Measurements from ENCODE around the gene KLKB1.
A peak's percentile ranks its signal among the peaks of the same experiment; 100 is the strongest.
"Not testable (repeated sequence)": the region's sequence is repeated elsewhere in the genome, so short reads cannot be mapped to it uniquely, and the experiment has no call there.

Gene KLKB1

GRCh38 chr4:186227744-186228513 is 622 bp downstream of the KLKB1 start:
- DNase-seq = no peak

- no peak for DNase-seq
These were observed 1.2 kb downstream of the KLKB1 start for GRCh38 chr4:186228514-186228894.

- no peak for DNase-seq
These were observed 7.1 kb downstream of the KLKB1 start for GRCh38 chr4:186234367-186234766.

GRCh38 chr4:186236126-186236525 is 8.8 kb downstream of the KLKB1 start:
- no peak for DNase-seq

- no peak for DNase-seq
These were observed 13.1 kb downstream of the KLKB1 start for GRCh38 chr4:186240452-186240847.

GRCh38 chr4:186240848-186241491 is 13.7 kb downstream of the KLKB1 start:
- no peak for DNase-seq

GRCh38 chr4:186241616-186242015 is 14.3 kb downstream of the KLKB1 start:
- no peak for DNase-seq

GRCh38 chr4:186242031-186242430 is 14.7 kb downstream of the KLKB1 start:
- not testable (repeated sequence) for DNase-seq

GRCh38 chr4:186243331-186243730 is 16.0 kb downstream of the KLKB1 start:
- no peak for DNase-seq

GRCh38 chr4:186244835-186245234 is 17.5 kb downstream of the KLKB1 start:
- no peak for DNase-seq

GRCh38 chr4:186247062-186247752 is 19.9 kb downstream of the KLKB1 start:
- not testable (repeated sequence) for DNase-seq

GRCh38 chr4:186248643-186249042 is 21.3 kb downstream of the KLKB1 start:
- DNase-seq = no peak

- peak; percentile 57 for DNase-seq
These were observed 22.8 kb downstream of the KLKB1 start for GRCh38 chr4:186249785-186250754.

- DNase-seq = no peak
These were observed 23.5 kb downstream of the KLKB1 start for GRCh38 chr4:186250760-186251159.

- DNase-seq = no peak
These were observed 27.8 kb downstream of the KLKB1 start for GRCh38 chr4:186255122-186255521.

GRCh38 chr4:186258216-186258811 is 31.0 kb downstream of the KLKB1 start:
- no peak for DNase-seq

- DNase-seq = no peak
These were observed 32.8 kb downstream of the KLKB1 start for GRCh38 chr4:186260117-186260503.

GRCh38 chr4:186260504-186261448 is 33.5 kb downstream of the KLKB1 start:
- DNase-seq = no peak

GRCh38 chr4:186264660-186265059 is 37.4 kb downstream of the KLKB1 start:
- DNase-seq = no peak

- not testable (repeated sequence) for DNase-seq
These were observed 37.9 kb downstream of the KLKB1 start for GRCh38 chr4:186265250-186265649.

Data from fibroblast of skin of right quadriceps (primary cell).